PC-3 (cell line): ENCODE results near the gene HDAC9.

Experiments
- EZH2phosphoT487 ChIP-seq: fragments of 300-600 bp; sonication (generic); IDR thresholded peaks from 2 replicates; pipeline ENCODE4 v1.6.1; 2018; ENCODE audit warnings: mild to moderate bottlenecking, antibody characterized with exemption, low read length, borderline replicate concordance
- TF ChIP-seq, protein P1 (sequence below): fragments of 300-600 bp; sonication (generic); conservative IDR thresholded peaks from 2 replicates; pipeline ENCODE4 v1.5.1; 2017; ENCODE audit warnings: antibody characterized with exemption, low read depth, mild to moderate bottlenecking, low read length

DNA sequence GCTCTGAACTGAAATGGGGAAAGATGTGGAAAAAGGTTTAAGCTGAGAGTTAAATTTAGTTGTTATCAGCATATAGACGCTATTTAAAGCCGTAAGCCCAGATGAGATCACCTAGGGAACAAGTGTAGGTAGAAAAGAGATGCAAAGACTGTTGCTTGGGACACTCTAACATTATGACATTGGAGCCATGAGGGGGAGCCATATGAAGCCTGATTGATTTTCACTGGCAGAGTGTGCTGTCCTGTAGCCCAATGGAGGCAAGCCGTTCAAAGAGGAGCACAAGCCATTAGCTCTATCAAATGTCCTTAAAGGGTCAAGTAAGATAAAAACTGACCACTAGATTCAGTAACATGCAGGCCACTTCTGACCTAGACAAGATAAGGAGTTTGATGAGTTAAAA, 398.6 kb downstream of the HDAC9 start:
- TF ChIP-seq, protein P1, sequence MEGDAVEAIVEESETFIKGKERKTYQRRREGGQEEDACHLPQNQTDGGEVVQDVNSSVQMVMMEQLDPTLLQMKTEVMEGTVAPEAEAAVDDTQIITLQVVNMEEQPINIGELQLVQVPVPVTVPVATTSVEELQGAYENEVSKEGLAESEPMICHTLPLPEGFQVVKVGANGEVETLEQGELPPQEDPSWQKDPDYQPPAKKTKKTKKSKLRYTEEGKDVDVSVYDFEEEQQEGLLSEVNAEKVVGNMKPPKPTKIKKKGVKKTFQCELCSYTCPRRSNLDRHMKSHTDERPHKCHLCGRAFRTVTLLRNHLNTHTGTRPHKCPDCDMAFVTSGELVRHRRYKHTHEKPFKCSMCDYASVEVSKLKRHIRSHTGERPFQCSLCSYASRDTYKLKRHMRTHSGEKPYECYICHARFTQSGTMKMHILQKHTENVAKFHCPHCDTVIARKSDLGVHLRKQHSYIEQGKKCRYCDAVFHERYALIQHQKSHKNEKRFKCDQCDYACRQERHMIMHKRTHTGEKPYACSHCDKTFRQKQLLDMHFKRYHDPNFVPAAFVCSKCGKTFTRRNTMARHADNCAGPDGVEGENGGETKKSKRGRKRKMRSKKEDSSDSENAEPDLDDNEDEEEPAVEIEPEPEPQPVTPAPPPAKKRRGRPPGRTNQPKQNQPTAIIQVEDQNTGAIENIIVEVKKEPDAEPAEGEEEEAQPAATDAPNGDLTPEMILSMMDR: peak; percentile 20; the same call in 1 of the 2 replicates
- TF ChIP-seq EZH2phosphoT487: no peak
